NAMALWA (cell line): Measurements from ENCODE around the gene FIGNL1.
"Not testable (repeated sequence)": the region's sequence is repeated elsewhere in the genome, so short reads cannot be mapped to it uniquely, and the experiment has no call there.

ENCODE experiments used
- DNase-seq: peaks from one replicate; pipeline ENCODE4 v3.0.0-alpha.2; 2015; ENCODE audit warnings: low spot score

Gene FIGNL1

GRCh38 chr7:50471970-50472369 is 21.8 kb upstream of the FIGNL1 start:
- no peak for DNase-seq

GRCh38 chr7:50470250-50471163 is 20.4 kb upstream of the FIGNL1 start:
- no peak for DNase-seq

DNA sequence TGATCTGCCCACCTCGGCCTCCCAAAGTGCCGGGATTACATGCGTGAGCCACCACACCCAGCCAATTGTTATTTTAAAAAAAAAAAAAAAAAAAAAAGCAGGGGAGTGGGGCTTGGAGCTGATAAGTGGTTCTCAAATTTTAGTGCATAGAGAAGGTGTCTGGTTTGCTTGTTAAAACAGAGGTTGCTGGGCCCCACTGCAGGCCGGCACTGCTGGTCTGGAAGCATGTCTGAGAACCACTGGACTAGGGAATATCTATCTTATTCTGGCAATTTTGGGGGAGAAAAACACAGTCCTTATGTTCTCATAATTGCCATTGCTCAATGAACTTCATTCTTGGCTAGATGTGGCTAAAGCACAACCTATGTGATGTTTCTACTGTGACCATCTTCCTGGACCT is 19.0 kb upstream of the FIGNL1 start:
- no peak for DNase-seq

GRCh38 chr7:50467817-50468610 is 17.9 kb upstream of the FIGNL1 start:
- DNase-seq = peak; percentile 88

- DNase-seq = no peak
Observed at GRCh38 chr7:50466815-50467585, 16.9 kb upstream of the FIGNL1 start.

DNA sequence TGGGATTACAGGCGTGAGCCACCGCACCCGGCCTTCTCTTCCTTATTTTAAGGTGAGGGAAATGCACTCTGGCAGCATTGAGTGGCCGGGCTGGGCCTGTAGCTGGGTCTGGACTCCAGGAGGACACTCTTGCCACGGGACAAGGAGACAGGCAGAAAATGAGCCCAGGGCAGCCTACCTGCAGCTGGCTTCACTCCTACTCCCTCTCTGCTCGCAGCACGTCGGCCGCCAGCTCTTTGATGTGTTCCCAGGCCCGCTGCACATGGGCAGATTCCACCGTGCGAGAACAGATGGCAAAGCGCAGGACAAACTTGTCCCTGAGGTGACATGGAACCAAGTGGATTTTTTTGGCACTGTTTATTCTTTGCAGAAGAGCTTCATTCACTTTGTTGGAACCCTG is 12.9 kb upstream of the FIGNL1 start:
- DNase-seq = no peak

- no peak for DNase-seq
Observed at GRCh38 chr7:50462361-50462760, 12.2 kb upstream of the FIGNL1 start.

DNA sequence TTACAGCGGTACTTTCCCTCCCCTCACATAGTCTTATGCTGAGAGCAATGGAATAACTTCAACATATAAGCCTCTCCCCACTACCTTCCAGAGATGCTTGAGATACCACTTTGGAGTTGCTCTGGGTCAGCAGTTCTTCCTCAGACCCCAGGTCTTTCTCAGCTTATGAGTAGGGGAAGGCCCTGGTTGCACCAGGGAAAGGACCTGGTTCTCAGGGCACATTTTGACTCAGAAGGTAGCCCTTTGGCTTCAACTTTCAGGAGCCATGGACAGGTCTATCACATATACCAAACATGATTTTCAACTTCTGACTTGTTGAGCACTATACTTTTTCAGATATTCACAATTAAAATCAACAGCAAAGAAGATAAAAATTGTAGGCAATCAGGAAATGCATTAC is 11.5 kb upstream of the FIGNL1 start:
- no peak for DNase-seq

GRCh38 chr7:50459183-50459582 is 9.0 kb upstream of the FIGNL1 start:
- DNase-seq = not testable (repeated sequence)

DNA sequence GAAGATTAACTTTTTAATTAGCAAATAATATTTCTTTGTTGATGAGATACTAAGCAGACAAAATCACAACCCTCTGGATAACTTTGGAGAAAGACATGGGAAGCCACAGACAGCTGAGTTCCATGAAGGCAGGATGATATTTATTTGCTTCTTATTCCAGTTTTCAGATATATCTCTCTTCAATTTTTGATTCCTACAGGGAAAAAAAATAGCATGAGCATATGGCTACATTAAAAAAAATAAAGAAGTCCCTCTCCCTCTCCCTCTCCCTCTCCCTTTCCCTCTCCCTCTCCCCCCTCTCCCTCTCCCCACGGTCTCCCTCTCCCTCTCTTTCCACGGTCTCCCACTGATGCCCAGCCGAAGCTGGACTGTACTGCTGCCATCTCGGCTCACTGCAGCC is 8.5 kb upstream of the FIGNL1 start:
- DNase-seq = not testable (repeated sequence)

- no peak for DNase-seq
Observed at GRCh38 chr7:50456371-50457123, 6.4 kb upstream of the FIGNL1 start.

DNA sequence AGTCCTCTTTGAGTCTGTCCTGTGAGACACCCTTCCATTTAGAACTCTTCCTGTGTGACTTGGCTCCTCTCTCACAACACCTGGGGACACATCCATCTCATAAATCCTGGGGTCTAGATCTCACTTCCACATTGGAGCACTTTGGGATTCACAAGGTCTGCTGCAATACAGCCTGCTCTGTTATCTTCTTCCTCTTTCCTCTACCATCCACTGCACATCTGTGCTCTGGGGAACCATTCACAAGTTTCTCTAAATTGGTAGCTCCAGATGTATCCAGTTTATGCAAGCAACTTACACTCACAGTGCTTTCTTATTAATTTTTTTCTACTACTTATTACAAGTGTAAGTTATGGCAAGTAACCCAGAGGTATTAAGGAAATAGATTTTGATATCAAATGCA is 5.5 kb upstream of the FIGNL1 start:
- DNase-seq = no peak

DNA sequence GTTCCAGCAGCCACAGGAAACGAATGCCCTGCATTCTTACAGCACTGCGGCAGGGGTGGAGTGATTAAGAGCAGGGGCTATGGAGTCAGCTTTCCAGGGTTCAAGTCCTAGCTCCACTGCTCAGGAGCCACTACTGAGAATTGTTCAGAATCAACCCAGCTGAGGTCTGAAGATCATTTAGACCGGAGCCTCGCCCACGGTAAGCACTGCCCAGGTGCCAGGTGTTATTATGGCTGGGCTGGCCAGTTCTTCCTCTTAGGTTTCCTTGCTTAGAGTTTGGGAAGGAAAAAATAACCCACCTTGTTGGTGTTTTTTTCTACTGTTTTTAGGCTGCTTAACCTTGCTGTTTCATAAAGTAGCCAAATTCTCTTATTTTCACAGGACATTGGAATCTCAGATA is 4.8 kb upstream of the FIGNL1 start:
- DNase-seq = no peak

- no peak for DNase-seq
Observed at GRCh38 chr7:50450590-50451032, 461 bp upstream of the FIGNL1 start.

- no peak for DNase-seq
Observed at GRCh38 chr7:50449501-50449880, 659 bp downstream of the FIGNL1 start.

- DNase-seq = no peak
Observed at GRCh38 chr7:50448823-50449222, 1.3 kb downstream of the FIGNL1 start.

DNA sequence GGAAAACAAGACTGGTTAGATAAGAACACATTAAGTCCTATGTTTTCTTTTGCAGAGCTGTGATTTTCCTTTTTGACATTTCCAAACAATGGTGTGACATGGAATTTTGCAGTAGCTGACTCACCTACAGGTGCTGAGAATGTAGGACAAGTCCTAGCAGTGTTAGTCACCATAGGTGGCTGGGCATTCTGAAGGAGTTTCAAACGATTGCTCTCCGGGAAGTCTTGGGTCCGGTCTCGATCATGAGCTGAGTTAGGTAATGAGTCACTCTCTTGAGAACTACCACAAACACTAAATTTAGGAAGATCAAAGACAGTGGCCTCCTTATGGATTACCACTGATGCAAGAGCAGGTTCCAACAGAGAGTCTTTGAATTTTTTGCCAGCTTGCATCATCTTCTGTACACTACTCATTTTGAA is 3.6 kb downstream of the FIGNL1 start:
- no peak for DNase-seq

GRCh38 chr7:50436133-50436806 is 13.9 kb downstream of the FIGNL1 start:
- no peak for DNase-seq

DNA sequence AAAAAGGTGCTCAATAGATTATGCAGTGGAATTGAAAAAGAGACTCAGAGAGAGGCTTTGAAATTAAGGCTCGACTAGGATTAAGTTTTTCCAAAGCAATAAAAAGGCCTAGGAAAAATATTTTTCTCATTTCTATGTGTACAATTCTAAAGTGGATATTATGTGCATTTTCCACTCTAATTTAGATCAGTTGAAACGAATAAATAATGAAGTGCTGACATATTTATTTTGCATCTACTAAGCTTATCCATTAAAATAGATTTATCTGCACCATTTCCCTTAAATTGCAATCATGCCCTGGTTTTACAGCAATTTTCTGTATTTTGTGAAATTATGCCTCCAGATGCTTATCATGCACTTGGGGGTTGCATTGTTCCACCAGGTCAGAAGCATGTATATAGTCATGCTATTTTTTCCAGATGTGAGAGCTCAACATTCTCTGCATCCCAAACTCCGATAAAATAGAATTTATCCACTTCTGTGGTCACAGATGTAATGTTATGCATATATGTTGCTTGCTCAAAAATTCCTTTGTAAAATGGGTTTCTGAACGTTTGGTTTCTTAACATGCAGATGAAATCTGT is 18.3 kb downstream of the FIGNL1 start:
- no peak for DNase-seq

DNA sequence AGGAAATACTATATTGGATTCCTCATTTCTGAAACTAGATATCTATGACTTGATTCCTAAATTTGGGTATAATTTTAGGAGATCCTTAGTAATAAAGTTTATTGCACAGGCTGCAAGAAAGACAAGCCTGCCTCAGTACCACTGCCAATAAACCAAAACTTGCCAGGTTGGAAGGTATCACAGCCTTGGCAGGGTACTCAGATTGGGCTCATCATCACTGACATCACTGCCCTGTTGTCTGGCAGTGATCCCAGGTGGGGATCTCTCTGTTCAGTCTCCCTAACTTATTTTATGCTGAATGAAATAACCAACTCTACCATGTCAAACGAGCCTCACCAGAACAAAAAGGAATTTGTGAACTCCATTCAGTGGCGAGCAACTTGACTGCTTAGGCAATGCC is 18.8 kb downstream of the FIGNL1 start:
- no peak for DNase-seq

GRCh38 chr7:50428911-50429310 is 21.2 kb downstream of the FIGNL1 start:
- no peak for DNase-seq
